ENCODE measurements around the gene CTDSP1.

CTDSP1 gene

DNA sequence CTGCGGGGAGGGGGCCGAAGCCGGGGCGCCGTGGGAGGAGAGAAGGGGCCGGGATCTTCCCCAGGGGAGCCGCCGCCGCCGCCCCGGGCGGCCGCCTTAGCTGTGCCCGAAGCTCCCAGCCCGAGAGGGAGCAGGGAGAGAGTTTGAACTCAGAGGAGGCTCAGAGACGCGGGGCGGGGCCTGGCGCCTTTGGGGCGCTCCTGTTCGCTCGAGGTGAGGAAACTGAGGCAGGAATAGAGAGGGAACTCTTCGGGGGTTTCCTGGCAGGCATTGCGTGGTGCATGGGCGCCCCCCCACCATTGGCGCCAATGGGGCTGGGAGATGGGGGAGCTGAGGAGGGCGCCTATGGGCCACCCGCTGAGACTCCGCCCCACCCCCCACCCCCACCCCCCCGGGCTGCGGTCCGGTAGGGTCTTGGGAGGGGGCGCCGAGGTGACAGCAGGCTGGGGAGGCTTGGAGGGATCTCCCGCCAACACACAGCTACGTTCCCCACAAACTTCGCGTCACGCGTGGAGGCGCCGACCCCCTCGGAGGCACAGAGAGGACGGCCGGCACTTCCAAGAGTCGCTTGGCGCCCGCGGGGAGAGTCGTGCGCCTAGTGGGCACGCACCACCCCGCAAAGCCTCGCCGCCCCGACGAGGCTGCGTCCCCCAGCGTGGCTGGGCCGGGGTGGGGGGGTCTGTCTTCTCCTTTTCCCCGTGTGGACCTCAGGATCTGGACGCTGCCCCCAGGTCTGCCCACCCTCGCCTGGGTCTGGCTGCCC is 680 bp downstream of the CTDSP1 start:
- peak; percentile 55 for DNase-seq

DNA sequence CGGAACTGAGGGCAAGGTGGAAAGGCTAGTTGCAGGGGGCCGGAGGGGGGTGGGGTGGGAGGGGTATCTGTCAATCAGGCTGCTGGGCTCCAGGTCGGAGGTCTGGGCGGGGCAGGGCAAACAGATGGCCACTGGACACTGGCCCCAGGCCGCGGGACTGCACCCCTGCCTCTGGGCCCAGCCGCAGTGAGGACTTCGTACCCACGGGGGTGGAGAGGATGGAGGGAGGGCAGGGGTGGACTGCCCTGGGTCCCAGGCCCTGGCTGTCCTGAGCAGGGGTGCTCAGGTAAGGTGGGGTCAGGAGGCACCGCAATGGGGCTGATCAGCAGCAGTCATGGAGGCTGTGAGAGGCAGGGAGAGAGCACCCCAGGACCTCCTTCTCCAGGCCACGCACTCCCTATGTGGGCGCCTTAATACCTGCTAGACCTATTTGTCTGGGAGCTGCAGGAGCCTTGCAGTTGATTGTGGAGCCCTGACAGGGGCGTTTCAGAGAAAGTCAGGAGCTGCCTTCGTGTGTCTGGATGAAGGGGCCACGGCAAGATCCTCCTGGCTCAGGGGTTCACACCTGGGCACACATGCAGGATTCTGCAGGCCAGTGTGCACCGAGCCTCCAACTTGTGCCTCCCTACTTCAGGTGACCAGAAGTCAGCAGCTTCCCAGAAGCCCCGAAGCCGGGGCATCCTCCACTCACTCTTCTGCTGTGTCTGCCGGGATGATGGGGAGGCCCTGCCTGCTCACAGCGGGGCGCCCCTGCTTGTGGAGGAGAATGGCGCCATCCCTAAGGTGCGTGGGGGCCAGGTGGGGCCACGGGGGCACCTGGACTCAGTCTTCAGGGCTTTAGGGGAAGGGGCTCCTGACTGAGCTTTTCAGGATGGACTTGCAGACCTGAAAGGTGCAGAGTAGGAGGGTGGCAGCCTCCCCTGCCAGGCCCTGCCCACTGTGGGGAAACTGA is 1.5 kb downstream of the CTDSP1 start:
- DNase-seq, result no peak

DNA sequence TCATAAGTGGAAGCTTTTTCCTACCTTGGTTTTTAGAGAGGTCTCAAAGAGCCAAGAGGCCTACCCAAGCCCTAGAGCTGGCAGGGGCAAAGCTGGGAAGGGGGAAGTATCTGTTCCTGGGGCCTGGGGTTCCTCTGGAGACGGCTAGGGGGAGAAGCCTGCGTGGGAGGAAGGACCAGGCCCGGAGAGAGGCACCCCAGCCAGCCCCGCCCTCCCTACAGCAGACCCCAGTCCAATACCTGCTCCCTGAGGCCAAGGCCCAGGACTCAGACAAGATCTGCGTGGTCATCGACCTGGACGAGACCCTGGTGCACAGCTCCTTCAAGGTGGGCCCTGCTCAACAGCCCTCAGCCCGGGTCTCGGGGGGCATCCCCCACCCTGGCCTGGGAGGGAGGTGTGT is 2.2 kb downstream of the CTDSP1 start:
- DNase-seq, result no peak

DNA sequence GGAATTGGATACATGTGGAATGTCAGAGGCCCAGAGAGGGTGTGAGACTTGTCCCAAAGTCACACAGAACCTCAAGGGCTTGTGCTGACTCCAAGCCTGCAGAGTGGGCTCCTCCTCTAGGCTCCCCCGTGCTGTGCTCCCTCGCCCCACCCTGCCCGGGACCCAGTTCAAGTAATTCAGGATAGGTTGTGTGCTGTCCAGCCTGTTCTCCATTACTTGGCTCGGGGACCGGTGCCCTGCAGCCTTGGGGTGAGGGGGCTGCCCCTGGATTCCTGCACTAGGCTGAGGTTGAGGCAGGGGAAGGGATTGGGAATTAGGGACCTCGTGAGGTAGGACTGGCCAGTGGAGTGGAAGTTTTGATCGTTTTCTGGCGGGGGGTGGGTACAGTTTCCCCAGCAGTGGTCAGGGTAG is 2.8 kb downstream of the CTDSP1 start:
- no peak for DNase-seq

DNA sequence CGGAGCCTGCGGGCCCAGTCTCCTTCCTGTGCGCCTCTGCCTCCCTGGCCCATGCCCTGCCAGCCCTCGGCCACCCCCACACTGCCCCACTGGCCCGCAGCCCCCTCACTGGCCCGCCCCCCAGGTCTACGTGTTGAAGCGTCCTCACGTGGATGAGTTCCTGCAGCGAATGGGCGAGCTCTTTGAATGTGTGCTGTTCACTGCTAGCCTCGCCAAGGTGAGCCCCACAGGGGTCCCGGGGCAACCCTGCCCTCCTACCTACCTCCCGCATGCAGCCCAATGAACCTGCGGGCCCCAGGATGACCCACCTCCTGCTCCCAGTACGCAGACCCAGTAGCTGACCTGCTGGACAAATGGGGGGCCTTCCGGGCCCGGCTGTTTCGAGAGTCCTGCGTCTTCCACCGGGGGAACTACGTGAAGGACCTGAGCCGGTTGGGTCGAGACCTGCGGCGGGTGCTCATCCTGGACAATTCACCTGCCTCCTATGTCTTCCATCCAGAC is 3.3 kb downstream of the CTDSP1 start:
- DNase-seq, result no peak

DNA sequence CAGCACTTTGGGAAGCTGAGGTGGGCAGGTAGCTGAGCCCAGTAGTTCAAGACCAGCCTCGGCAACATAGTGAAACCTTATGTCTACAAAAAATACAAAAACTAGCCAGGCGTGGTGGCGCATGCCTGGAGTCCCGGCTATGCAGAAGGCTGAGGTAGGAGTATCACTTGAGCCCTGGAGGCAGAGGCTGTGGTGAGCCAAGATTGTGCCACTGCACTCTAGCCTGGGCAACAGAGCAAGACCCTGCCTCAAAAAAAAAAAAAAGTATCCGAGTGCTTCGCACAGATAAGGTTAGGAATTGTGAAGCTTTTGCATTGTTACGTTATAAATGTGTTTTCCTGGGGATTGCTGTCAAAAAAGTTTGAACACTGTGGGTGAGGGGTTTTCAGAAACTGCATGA is 4.1 kb downstream of the CTDSP1 start:
- DNase-seq, result no peak

DNA sequence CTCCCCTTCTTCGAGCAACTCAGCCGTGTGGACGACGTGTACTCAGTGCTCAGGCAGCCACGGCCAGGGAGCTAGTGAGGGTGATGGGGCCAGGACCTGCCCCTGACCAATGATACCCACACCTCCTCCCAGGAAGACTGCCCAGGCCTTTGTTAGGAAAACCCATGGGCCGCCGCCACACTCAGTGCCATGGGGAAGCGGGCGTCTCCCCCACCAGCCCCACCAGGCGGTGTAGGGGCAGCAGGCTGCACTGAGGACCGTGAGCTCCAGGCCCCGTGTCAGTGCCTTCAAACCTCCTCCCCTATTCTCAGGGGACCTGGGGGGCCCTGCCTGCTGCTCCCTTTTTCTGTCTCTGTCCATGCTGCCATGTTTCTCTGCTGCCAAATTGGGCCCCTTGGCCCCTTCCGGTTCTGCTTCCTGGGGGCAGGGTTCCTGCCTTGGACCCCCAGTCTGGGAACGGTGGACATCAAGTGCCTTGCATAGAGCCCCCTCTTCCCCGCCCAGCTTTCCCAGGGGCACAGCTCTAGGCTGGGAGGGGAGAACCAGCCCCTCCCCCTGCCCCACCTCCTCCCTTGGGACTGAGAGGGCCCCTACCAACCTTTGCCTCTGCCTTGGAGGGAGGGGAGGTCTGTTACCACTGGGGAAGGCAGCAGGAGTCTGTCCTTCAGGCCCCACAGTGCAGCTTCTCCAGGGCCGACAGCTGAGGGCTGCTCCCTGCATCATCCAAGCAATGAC is 4.8 kb downstream of the CTDSP1 start:
- no peak for DNase-seq

DNA sequence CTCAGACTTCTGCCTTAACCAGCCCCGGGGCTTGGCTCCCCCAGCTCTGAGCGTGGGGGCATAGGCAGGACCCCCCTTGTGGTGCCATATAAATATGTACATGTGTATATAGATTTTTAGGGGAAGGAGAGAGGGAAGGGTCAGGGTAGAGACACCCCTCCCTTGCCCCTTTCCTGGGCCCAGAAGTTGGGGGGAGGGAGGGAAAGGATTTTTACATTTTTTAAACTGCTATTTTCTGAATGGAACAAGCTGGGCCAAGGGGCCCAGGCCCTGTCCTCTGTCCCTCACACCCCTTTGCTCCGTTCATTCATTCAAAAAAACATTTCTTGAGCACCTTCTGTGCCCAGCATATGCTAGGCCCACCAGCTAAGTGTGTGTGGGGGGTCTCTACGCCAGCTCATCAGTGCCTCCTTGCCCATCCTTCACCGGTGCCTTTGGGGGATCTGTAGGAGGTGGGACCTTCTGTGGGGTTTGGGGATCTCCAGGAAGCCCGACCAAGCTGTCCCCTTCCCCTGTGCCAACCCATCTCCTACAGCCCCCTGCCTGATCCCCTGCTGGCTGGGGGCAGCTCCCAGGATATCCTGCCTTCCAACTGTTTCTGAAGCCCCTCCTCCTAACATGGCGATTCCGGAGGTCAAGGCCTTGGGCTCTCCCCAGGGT is 5.5 kb downstream of the CTDSP1 start:
- DNase-seq, result no peak

DNA sequence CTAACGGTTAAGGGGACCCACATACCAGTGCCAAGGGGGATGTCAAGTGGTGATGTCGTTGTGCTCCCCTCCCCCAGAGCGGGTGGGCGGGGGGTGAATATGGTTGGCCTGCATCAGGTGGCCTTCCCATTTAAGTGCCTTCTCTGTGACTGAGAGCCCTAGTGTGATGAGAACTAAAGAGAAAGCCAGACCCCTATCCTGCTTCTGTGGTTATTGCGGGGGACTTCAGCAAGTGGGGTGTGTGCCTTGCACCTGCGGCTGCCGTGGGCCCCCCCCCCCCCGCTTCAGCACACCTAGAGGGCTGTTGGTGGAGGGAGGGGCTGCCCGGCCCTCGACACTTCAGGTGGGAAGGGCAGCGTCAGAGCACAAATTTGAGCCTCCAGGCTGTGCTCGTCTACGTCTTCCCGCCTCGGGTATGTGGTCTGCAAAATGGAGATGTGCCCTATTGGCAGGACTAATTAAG is 6.1 kb downstream of the CTDSP1 start:
- no peak for DNase-seq

DNA sequence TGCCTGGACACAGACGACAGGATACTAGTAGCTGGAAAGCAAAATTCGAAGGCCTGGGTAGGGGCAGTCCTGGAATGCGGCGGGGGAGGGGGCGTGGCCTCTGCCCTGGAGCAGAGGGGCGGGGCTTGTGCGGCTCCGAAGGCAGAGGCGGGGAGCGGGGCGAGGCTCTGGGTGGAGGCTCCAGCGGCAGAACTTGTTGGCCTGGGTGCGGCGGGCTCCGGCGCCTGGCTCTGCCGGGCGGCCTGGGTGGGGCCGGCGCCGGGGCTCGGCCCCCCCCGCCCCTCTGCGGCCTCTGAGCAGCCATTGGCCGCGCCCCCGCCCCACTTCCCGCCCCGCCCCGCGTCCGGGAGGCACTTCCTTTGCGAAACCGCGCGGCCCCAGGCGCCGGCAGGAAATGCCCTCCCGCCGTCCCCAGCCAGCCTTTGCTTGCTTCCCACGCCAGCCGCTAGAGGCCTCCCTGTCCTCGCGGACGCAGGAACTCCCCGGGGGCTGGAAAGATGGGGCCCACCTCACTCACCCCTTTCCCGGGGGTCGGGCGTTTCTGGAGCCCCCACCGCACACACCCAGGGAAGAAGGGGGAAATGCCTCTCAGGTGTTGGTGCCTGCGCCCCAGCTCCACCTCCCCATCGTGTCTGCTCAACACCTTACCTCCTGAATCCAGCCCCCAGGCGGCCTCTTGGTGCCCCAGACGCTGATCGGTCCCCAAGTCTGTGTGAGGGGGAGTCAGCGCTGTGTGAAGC is 6.7 kb downstream of the CTDSP1 start:
- peak; percentile 94 for DNase-seq

DNA sequence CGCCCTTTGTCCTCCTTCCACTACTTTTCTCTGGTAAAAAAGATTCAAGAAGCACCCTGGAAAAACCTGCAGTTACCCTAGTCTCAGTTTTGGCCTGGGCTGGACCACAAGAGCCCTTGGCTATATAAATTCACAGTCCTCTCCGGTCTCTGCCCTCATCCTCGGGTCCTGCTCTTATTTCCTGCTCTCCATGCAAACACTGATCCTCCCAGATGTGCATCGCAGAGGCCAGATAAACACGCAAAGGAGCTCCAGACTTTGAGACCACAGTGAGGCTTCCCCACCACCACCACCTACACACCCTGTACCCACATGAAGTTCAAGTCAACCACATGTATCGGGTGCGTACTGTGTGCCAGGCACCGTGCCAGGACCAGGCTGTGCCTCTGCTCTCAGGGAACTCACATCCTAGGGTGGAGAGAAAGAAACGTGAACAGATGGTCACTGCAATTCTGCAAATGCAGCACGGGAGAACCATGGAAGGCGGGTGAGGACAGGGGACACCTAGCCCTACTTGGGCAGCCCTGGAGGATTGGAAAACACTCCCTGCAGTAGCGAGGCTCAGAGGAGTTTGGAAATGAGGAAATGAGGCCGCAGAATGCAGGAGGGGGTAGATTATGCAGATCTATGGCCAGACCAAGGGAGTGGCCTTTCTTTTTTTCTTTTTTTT is 7.4 kb downstream of the CTDSP1 start:
- peak; percentile 77 for DNase-seq

DNA sequence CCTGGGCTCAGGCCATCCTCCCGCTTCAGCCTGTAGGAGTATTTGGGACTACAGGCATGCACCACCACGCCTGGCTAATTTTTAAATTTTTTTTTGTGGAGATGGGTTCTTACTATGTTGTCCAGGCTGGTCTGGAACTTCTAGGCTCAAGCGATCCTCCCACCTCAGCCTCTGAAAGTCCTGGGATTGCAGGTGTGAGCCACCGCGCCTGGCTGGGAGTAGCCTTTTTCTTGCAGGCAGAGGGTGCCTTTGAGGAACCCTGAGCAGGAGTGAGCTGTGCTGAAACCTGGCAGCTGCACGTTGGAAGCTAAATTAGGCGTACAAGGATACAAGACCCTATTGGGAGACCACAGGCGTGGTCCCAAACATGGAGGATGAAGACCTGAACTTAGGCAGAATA is 8.0 kb downstream of the CTDSP1 start:
- no peak for DNase-seq

DNA sequence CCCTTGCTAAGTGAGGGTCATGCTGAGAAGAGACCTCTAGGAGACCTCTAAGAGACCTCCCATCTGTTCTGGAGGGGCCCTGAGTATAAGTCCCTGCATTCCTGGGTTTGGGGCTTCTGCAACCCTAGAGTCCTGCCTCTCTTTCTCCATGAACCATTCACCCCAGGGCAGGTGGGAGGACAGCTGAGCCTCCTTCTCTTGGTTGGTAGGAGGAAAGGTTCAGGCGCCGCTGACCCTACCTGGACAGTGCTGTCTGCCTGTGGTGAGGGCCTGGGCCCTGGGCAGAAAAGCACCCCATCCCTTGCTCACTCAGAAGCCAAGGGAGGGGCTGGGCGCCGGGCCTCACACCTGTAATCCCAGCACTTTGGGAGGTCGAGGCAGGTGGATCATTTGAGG is 18.7 kb downstream of the CTDSP1 start:
- DNase-seq, result no peak

DNA sequence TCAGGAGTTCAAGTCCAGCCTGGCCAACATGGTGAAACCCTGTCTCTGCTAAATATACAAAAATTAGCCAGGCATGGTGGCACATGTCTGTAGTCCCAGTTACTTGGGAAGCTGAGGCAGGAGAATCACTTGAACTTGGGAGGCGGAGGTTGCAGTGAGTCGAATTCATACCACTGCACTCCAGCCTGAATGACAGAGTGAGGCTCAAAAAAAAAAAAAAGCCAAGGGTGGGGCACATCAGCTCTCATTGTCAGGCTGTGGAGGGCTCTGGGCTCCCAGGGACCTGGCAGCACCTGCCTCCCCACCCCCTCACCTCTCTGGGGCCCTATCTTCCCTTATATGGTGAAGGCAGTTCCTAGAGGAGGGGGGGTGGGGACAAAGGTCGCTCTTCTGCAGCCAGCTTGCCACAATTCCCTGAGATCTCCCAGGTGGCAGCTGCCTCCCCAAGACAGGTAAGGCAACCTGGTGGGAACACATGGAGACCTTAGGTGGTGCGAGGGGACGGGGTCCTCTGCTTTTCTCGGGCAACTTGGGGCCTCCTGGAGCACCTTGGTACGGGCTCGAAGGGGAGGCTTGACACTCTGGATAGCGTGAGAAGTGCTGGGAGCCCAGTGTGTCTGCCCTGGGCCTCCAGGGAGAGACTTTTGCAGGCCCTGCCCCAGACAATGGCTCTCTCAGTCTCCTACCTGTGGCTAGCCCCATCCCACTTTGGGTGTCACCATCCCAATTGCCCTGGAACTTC is 19.2 kb downstream of the CTDSP1 start, which contains the start of gene VIL1:
TSS of gene VIL1 (plus strand) at position 407 of the 742 bp plus-strand sequence. CDS start 4,656 bp downstream, outside the sequence.
- DNase-seq, result no peak

DNA sequence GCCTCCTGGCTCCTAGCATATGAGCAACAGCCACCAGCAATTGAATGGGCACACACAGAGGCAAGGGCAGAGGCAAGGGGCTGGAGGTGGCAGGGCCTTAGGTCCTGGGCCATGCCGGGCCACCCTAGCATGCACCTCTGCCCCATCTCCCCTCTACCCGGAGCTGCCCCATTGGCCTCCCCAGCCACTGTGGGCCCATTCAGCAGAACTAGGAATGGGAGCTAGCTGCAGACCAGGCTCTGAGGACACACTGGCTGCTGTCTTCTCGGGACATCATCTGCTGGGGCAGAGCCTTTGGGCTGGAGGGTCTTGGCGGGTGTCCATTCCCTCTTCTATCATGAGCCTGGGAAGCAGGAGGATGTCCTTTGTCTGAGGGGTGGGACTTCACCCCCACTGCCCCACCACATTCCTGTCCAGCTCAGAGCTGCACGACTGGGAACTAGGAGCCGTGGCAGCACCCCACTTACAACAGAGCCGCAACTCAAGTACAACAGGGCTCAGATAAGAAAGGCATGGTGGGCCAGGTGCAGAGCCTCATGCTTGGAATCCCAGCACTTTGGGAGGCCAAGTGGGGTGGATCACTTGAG is 20.1 kb downstream of the CTDSP1 start:
- no peak for DNase-seq

DNA sequence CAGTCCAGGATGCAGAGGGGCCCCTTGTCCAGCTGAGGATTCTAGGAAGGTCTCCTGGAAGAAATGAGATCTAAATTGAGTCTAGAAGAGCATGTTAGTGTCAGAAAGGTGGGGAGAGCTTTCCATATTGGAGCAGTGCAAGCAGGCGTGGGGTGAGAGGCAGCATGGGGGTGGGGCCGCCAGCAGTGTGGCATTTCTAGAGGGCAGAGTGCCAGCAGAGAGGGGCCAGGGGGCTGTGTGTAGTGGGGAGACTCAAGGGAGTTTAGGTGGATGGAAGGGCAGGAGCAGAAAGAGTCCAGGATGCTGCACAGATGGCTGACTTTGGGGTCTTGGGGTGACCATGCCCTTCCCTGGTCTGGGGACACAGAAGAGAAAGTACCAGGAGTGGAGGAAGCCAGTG is 21.4 kb downstream of the CTDSP1 start:
- no peak for DNase-seq

DNA sequence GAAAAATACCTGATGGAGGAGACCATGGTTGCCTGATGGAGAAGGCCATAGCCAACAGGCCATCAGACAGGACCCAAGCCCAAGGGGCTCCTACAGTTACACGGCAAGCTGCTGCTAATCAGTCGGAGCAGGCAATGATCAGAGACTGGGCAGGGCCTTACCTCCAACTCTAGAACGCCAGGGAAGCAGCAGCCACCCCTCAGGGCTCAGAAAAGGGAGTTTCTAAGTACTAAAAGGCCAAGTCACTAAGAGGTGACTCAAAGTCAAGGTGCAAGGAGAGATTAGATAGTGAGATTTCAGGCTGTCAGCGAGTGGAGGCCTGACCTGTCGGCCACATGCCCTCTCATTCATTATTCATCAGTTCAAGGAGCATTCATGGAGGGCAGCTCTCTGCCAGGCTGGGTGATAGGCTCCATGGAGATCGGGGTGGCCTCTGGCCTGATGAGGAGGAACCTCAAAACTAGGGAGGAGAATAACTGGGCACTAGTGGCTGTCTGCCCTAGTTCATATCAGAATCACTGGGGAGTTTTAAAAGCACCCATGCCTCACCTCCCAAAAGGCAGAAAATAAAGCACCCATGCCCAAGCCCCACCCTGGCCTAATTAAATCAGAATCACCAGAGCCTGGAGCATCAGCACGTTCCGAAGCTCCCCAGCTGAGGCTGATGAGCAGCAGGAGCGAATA is 22.9 kb downstream of the CTDSP1 start:
- no peak for DNase-seq

DNA sequence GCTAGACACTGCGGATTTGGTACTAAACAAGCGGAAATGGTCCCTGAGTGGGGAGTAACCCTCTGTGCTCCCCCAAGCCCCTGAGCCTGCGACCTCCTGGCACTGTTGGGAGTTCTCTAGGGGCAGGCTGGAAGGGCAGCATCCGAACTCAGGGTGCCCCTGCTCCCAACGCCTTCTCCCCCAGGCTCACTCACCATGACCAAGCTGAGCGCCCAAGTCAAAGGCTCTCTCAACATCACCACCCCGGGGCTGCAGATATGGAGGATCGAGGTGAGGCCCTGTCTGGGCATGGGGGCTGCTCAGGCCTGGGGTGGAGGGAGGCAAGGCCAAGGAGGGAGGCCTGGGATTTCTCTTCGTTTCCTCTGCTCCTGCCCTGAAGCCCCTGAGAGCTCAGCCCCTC is 23.9 kb downstream of the CTDSP1 start:
- DNase-seq, result no peak

DNA sequence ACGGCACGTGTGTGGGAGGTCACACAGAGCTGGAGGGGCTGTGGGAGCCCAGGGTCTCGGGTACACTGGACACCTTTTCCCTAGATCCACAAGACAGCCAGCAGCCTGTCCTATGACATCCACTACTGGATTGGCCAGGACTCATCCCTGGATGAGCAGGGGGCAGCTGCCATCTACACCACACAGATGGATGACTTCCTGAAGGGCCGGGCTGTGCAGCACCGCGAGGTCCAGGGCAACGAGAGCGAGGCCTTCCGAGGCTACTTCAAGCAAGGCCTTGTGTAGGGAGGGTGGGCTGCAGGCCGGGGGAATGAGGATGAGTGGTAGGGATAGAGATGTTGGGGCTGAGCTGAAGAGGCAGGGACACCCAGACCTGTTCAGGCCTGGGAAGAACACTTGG is 25.9 kb downstream of the CTDSP1 start:
- DNase-seq, result no peak
